KBM-7 (cell line): ENCODE measurements around the gene OBP2A.

Source experiments
- DNase-seq: peaks from one replicate; pipeline ENCODE4 v3.0.0-alpha.2; 2015
- in situ Hi-C: fragments of 300-500 bp; cut with MboI; formaldehyde crosslinking; loops from 2 replicates; pipeline ENCODE4 v1.14.3; 2020; ENCODE audit warnings: low sequenced_read_pairs, low pct_unique_long_range_greater_than_20kb, mixed read lengths

Gene OBP2A

GRCh38 chr9:135587658-135588057 lies 41.7 kb downstream of the OBP2A start:
- in situ Hi-C loops, result no loop called here

DNA sequence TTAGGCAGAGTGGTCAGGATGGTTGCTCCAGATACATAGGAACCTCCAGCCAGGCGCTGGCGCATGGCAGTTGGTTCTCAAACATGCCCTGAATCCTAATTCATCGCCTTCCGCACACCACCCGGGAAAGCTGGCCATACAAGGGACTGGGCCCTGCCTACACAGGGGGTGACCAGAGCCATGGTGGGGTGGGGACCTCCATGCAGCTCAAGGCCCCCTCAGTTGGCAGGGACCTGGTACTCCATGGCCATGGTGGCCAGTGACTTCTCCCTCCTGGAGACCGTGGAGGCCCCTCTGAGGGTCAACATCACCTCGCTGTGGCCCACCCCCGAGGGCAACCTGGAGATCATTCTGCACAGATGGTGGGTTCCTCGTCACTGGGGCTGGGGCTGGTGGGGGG lies 42.4 kb downstream of the OBP2A start:
- in situ Hi-C loops, result no loop called here
- no peak for DNase-seq

More at GRCh38 chr9:135587658-135588057, 41.7 kb downstream of the OBP2A start:
- no peak for DNase-seq

DNA sequence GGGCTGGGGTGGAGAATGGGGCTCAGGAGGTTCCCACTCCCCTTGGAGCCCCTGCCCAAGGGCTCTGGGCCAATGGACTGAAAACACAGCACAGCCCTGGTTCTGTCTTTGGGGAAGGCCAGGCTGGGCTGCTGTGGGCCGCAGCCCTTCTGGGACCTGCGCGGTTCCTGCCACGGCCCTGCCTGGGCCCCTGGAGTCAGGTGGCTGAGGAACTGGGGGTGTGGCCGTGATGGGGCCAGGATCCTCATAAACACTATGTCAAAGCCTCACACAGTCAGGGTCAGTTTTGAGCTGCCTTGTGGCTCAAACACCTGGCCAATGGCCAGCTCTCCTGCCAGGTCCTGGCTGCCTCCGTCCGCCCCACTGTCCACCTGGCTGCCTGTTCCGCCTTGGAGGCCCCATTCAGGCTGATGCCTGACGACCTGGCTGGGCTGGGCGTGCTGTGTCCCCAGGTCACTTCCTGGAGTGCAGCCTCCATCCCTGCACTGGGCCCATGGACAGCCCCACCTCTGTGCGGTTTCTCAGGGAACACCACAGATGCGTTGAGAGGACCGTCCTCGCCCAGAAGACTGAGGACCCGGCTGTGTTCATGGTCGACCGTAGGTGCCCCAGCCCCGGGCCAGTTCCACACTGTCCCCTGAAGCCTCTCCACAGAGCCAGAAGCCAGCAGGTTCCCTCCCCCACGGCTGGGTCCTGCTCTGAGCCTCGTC lies 43.1 kb downstream of the OBP2A start:
- in situ Hi-C loops, result no loop called here

GRCh38 chr9:135589596-135590485 lies 43.9 kb downstream of the OBP2A start:
- DNase-seq, result no peak
- in situ Hi-C loops, result no loop called here

More for the DNA sequence above, 43.1 kb downstream of the OBP2A start:
- DNase-seq, result no peak

DNA sequence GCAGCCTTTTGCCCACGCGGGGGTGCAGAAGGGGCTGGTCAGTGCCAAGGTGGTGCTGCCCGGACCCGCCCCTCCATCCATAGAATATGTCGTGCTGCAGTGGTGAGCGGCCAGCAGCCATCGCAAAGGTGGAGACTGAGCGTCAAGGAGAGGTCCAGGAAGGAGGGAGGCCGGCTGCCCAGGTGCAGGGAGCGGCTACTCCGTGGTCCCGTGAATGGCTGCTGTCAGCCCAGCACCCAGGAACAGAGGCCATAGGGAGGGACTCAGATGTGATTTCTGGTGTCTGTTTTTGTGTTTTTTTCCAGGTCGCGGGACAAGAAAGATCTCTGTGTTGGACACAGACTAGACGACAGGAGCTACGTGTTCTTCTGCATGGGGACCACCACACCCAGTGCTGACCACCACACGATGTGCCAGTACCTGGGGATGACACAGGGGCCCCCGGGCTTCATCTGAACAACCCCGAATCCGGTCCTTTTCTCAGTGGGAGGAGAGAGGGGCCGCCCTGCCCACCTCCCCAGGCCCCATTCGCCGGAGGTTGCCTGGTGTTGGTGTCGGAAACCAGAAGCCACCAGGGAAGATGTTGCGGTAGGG lies 44.7 kb downstream of the OBP2A start:
- no peak for DNase-seq
- in situ Hi-C loops, result no loop called here

GRCh38 chr9:135591506-135592330 lies 45.8 kb downstream of the OBP2A start:
- no peak for DNase-seq
- in situ Hi-C loops, result no loop called here

GRCh38 chr9:135592331-135592590 lies 46.3 kb downstream of the OBP2A start:
- no peak for DNase-seq

GRCh38 chr9:135592625-135593024 lies 46.7 kb downstream of the OBP2A start:
- DNase-seq, result no peak
- in situ Hi-C loops, result no loop called here

More at GRCh38 chr9:135592331-135592590, 46.3 kb downstream of the OBP2A start:
- in situ Hi-C loops, result no loop called here

GRCh38 chr9:135596211-135596610 lies 50.3 kb downstream of the OBP2A start:
- no peak for DNase-seq
- in situ Hi-C loops, result no loop called here
